HT1080 (cell line): ENCODE results near the gene CTNNA2. TPM values are rescaled to one million over a fixed set of nuclear protein-coding genes. Genes with fewer than 3 reads are reported as not detected.

Source experiments
- DNase-seq: peaks from one replicate; pipeline ENCODE4 v3.0.0-alpha.2; 2015; ENCODE audit warnings: low read depth
- total RNA-seq: library from RNA; depleted of rRNA; stranded (reverse); fragments of >200 nt; shearing (Covaris generic); gene quantifications from 2 replicates; pipeline ENCODE4 v1.2.3, GENCODE V29; 2014

The CTNNA2 gene
- total RNA-seq, 1 experiment from 2014 or later = not detected

GRCh38 chr2:80519699-80520291 lies 1006.9 kb downstream of the CTNNA2 start:
- no peak for DNase-seq

- DNase-seq = no peak
These were observed 1012.3 kb downstream of the CTNNA2 start for GRCh38 chr2:80525152-80525551.

GRCh38 chr2:80527119-80527518 lies 1014.3 kb downstream of the CTNNA2 start:
- DNase-seq = no peak

GRCh38 chr2:80529466-80530165 lies 1016.8 kb downstream of the CTNNA2 start:
- DNase-seq = no peak

GRCh38 chr2:80530442-80531064 lies 1017.7 kb downstream of the CTNNA2 start:
- no peak for DNase-seq

GRCh38 chr2:80531319-80531718 lies 1018.5 kb downstream of the CTNNA2 start:
- no peak for DNase-seq

GRCh38 chr2:80545420-80546210 lies 1032.8 kb downstream of the CTNNA2 start:
- no peak for DNase-seq

- DNase-seq = no peak
These were observed 1033.9 kb downstream of the CTNNA2 start for GRCh38 chr2:80546766-80547165.

GRCh38 chr2:80547344-80547743 lies 1034.5 kb downstream of the CTNNA2 start:
- DNase-seq = no peak

GRCh38 chr2:80548469-80548868 lies 1035.6 kb downstream of the CTNNA2 start:
- DNase-seq = no peak

GRCh38 chr2:80549901-80550300 lies 1037.0 kb downstream of the CTNNA2 start:
- no peak for DNase-seq

- no peak for DNase-seq
These were observed 1047.5 kb downstream of the CTNNA2 start for GRCh38 chr2:80560326-80560725.

GRCh38 chr2:80568011-80568410 lies 1055.2 kb downstream of the CTNNA2 start:
- DNase-seq = no peak

GRCh38 chr2:80573167-80573566 lies 1060.3 kb downstream of the CTNNA2 start:
- no peak for DNase-seq

- DNase-seq = no peak
These were observed 1061.1 kb downstream of the CTNNA2 start for GRCh38 chr2:80573950-80574349.

GRCh38 chr2:80579756-80580155 lies 1066.9 kb downstream of the CTNNA2 start:
- DNase-seq = no peak

GRCh38 chr2:80591233-80591632 lies 1078.4 kb downstream of the CTNNA2 start:
- no peak for DNase-seq

- no peak for DNase-seq
These were observed 1079.3 kb downstream of the CTNNA2 start for GRCh38 chr2:80592106-80592505.

GRCh38 chr2:80610108-80610507 lies 1097.3 kb downstream of the CTNNA2 start:
- no peak for DNase-seq

- DNase-seq = no peak
These were observed 1108.8 kb downstream of the CTNNA2 start for GRCh38 chr2:80621656-80622055.

GRCh38 chr2:80624062-80624461 lies 1111.2 kb downstream of the CTNNA2 start:
- no peak for DNase-seq

GRCh38 chr2:80634590-80634989 lies 1121.7 kb downstream of the CTNNA2 start:
- DNase-seq = no peak
